Neural cell (in vitro differentiated cells): ENCODE data around the gene PTPRT. TPM values are rescaled to one million over a fixed set of nuclear protein-coding genes. Genes with fewer than 3 reads are reported as not detected.

Experiments used
- H2AFZ ChIP-seq: fragments of 200-600, 300-800 bp; sonication (generic), shearing (Covaris generic); 2 replicates; pipeline ENCODE4 v1.6.0; 2014; ENCODE audit warnings: low read depth, mild to moderate bottlenecking, antibody characterized with exemption, low read length, moderate library complexity
- H3F3A ChIP-seq: fragments of 200-600 bp; shearing (Covaris generic); 2 replicates; pipeline ENCODE4 v1.6.1; 2016; ENCODE audit warnings: mild to moderate bottlenecking, moderate library complexity, mixed read lengths, antibody characterized with exemption, low read length; ENCODE audit not compliant: insufficient read depth, poor library complexity, severe bottlenecking
- H3K27ac ChIP-seq: fragments of 200-600, 300-800 bp; sonication (generic), shearing (Covaris generic); 2 replicates; pipeline ENCODE4 v1.5.1; 2014; ENCODE audit warnings: mild to moderate bottlenecking, low read length, moderate library complexity
- H3K27me3 ChIP-seq: fragments of 300-800, 200-600 bp; sonication (generic), shearing (Covaris generic); 2 replicates; pipeline ENCODE4 v1.6.0; 2014; ENCODE audit warnings: mild to moderate bottlenecking, low read depth, low read length, moderate library complexity; ENCODE audit not compliant: insufficient read depth
- H3K36me3 ChIP-seq: fragments of 300-800, 200-600 bp; sonication (generic), shearing (Covaris generic); 2 replicates; pipeline ENCODE4 v1.5.1; 2014; ENCODE audit warnings: mild to moderate bottlenecking, antibody characterized with exemption, low read length, moderate library complexity; ENCODE audit not compliant: insufficient read depth
- H3K4me2 ChIP-seq: fragments of 300-800, 200-600 bp; sonication (generic), shearing (Covaris generic); 2 replicates; pipeline ENCODE4 v1.6.0; 2014; ENCODE audit warnings: mild to moderate bottlenecking, low read length
- H3K4me3 ChIP-seq: fragments of 300-800, 200-600 bp; sonication (generic), shearing (Covaris generic); 2 replicates; pipeline ENCODE4 v1.5.1; 2014; ENCODE audit warnings: mild to moderate bottlenecking, low read length, moderate library complexity
- H3K79me2 ChIP-seq: fragments of 200-600 bp; shearing (Covaris generic); replicated peaks from 2 replicates; pipeline ENCODE4 v1.6.0; 2014; ENCODE audit warnings: mild to moderate bottlenecking, low read length, moderate library complexity; ENCODE audit not compliant: insufficient read depth
- H3K9ac ChIP-seq: fragments of 300-800, 200-600 bp; sonication (generic), shearing (Covaris generic); 2 replicates; pipeline ENCODE4 v1.6.1; 2016; ENCODE audit warnings: mild to moderate bottlenecking, low read length, mixed read lengths
- H3K9me2 ChIP-seq: fragments of 200-600 bp; shearing (Covaris generic); 2 replicates; pipeline ENCODE4 v1.6.1; 2016; ENCODE audit warnings: mild to moderate bottlenecking, low read length, mixed read lengths; ENCODE audit not compliant: insufficient read depth
- H3K9me3 ChIP-seq: fragments of 200-600, 300-800 bp; sonication (generic), shearing (Covaris generic); 2 replicates; pipeline ENCODE4 v1.6.1; 2016; ENCODE audit warnings: mild to moderate bottlenecking, mixed run types, low read length, moderate library complexity, mixed read lengths
- H4K20me1 ChIP-seq: fragments of 200-600 bp; shearing (Covaris generic); 2 replicates; pipeline ENCODE4 v1.6.1; 2016; ENCODE audit warnings: mild to moderate bottlenecking, mixed run types; ENCODE audit not compliant: insufficient read depth
- EP300 ChIP-seq: fragments of 450-650 bp; conservative IDR thresholded peaks from 2 replicates; pipeline ENCODE4 v1.6.1; 2014; ENCODE audit warnings: antibody characterized with exemption, mild to moderate bottlenecking, moderate library complexity; ENCODE audit not compliant: poor library complexity, severe bottlenecking
- EZH2 ChIP-seq: fragments of 200-600, 300-800 bp; shearing (Covaris generic), sonication (generic); IDR thresholded peaks from 2 replicates; pipeline ENCODE4 v1.6.1; 2014; ENCODE audit warnings: antibody characterized with exemption, low read length, borderline replicate concordance, mild to moderate bottlenecking; ENCODE audit not compliant: insufficient read depth, poor library complexity, severe bottlenecking
- MXI1 ChIP-seq: fragments of 450-650 bp; conservative IDR thresholded peaks from 2 replicates; pipeline ENCODE4 v1.6.1; 2014; ENCODE audit warnings: antibody characterized with exemption, mild to moderate bottlenecking; ENCODE audit not compliant: poor library complexity, severe bottlenecking
- POLR2AphosphoS5 ChIP-seq: IDR thresholded peaks from 2 replicates; pipeline ENCODE4 v1.6.1; 2012
- SMC3 ChIP-seq: fragments of 450-650 bp; conservative IDR thresholded peaks from 2 replicates; pipeline ENCODE4 v1.6.1; 2014; ENCODE audit warnings: antibody characterized with exemption, mild to moderate bottlenecking, moderate library complexity; ENCODE audit not compliant: poor library complexity
- TAF1 ChIP-seq: IDR thresholded peaks from 2 replicates; pipeline ENCODE4 v1.6.1; 2012; ENCODE audit warnings: low read depth
- polyA plus RNA-seq: library from polyadenylated mRNA; depleted of rRNA; stranded (reverse); fragments of >200 nt; gene quantifications from 2 replicates; pipeline ENCODE4 v1.2.3, GENCODE V29; 2014
- TF ChIP-seq, protein P1 (sequence below): IDR thresholded peaks from 2 replicates; pipeline ENCODE4 v1.6.1; 2012; ENCODE audit warnings: borderline replicate concordance
- TF ChIP-seq, protein P2 (sequence below): fragments of 450-650 bp; IDR thresholded peaks from 2 replicates; pipeline ENCODE4 v1.5.1; 2014; ENCODE audit warnings: antibody characterized with exemption, mild to moderate bottlenecking, moderate library complexity; ENCODE audit not compliant: poor library complexity, severe bottlenecking

The PTPRT gene
- polyA plus RNA-seq, 1 donor from 2014 or later = 9.2 TPM

DNA sequence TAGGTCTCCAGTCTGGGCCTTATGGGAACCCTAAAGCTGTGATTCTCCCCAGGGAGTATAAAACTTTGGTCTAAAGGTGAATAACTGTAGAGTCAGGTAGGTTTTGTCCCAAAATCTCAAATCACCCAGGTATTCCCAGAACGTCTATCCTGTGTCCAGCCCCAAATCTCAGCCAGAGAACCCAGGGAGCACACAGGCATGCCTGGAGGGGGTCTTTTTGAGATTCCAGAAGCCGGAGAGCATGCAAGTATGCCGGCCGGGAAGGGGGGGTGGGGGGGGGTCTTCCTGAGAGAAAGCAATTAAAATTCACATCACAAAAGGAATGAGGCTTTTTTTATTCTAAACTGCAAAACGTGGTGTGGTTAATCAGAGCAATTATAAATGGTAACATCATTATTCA is 210.0 kb downstream of the PTPRT start:
- Histone ChIP-seq H3K9ac (no peak overlapping the region), H2AFZ (no peak overlapping the region), H3F3A (no peaks in the 10 kb centered on the region), H3K27me3 (no peaks in the 10 kb centered on the region), H3K4me3 (no peak overlapping the region), H3K4me2 (no peak overlapping the region), H3K9me3 (no peaks in the 10 kb centered on the region), H3K27ac (no peak overlapping the region), H3K9me2 (no peaks in the 10 kb centered on the region), H3K36me3 (no peaks in the 10 kb centered on the region), H4K20me1 (no peaks in the 10 kb centered on the region), H3K79me2 (no peaks in the 10 kb centered on the region)
- TF ChIP-seq TAF1 (no peak), MXI1 (no peak), EP300 (no peak)
- TF ChIP-seq, protein P1, sequence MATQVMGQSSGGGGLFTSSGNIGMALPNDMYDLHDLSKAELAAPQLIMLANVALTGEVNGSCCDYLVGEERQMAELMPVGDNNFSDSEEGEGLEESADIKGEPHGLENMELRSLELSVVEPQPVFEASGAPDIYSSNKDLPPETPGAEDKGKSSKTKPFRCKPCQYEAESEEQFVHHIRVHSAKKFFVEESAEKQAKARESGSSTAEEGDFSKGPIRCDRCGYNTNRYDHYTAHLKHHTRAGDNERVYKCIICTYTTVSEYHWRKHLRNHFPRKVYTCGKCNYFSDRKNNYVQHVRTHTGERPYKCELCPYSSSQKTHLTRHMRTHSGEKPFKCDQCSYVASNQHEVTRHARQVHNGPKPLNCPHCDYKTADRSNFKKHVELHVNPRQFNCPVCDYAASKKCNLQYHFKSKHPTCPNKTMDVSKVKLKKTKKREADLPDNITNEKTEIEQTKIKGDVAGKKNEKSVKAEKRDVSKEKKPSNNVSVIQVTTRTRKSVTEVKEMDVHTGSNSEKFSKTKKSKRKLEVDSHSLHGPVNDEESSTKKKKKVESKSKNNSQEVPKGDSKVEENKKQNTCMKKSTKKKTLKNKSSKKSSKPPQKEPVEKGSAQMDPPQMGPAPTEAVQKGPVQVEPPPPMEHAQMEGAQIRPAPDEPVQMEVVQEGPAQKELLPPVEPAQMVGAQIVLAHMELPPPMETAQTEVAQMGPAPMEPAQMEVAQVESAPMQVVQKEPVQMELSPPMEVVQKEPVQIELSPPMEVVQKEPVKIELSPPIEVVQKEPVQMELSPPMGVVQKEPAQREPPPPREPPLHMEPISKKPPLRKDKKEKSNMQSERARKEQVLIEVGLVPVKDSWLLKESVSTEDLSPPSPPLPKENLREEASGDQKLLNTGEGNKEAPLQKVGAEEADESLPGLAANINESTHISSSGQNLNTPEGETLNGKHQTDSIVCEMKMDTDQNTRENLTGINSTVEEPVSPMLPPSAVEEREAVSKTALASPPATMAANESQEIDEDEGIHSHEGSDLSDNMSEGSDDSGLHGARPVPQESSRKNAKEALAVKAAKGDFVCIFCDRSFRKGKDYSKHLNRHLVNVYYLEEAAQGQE = no peak
- TF ChIP-seq, protein P2, sequence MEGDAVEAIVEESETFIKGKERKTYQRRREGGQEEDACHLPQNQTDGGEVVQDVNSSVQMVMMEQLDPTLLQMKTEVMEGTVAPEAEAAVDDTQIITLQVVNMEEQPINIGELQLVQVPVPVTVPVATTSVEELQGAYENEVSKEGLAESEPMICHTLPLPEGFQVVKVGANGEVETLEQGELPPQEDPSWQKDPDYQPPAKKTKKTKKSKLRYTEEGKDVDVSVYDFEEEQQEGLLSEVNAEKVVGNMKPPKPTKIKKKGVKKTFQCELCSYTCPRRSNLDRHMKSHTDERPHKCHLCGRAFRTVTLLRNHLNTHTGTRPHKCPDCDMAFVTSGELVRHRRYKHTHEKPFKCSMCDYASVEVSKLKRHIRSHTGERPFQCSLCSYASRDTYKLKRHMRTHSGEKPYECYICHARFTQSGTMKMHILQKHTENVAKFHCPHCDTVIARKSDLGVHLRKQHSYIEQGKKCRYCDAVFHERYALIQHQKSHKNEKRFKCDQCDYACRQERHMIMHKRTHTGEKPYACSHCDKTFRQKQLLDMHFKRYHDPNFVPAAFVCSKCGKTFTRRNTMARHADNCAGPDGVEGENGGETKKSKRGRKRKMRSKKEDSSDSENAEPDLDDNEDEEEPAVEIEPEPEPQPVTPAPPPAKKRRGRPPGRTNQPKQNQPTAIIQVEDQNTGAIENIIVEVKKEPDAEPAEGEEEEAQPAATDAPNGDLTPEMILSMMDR = no peak

GRCh38 chr20:42978184-42978974 is 211.3 kb downstream of the PTPRT start:
- Histone ChIP-seq H3K27ac (no peak overlapping the region), H2AFZ (no peak overlapping the region), H3K9me2 (no peaks in the 10 kb centered on the region), H3K27me3 (no peaks in the 10 kb centered on the region), H3K9ac (no peak overlapping the region), H3K4me3 (no peak overlapping the region), H3K79me2 (no peaks in the 10 kb centered on the region), H3F3A (no peaks in the 10 kb centered on the region), H3K36me3 (no peaks in the 10 kb centered on the region), H4K20me1 (no peaks in the 10 kb centered on the region), H3K4me2 (no peak overlapping the region), H3K9me3 (no peaks in the 10 kb centered on the region)
- TF ChIP-seq SMC3 (no peak), MXI1 (no peak), EZH2 (no peak), EP300 (no peak), POLR2AphosphoS5 (no peak)
- TF ChIP-seq, protein P2 = no peak
